ENCODE results near the gene RAP2B.

DNA sequence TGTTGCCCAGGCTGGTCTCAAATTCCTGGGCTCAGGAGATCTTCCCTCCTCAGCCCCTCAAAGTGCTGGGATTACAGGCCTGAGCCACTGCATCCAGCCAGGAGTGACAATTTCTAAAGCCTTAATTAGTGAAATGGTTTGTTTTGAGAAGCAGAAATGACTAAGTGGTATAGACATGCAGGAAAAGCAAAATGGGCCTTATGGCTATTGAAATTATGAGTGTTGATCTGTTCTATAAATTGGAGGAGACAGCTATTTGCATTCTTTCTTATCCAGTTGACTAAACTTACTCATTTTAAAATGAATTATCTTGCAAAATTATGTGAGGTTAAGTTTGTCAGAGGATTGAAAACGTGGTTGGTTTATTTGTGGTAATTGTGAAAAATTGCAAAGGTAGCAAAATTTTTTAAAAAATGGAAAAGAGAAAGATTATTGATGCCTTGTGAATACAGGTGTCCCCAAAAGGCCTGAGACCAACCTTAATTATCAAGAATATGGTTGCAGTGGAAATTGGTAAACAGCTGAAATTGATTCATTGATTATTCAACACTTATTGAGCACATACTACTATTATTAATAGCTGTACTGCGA is 7.9 kb downstream of the RAP2B start:
- no peak for TF ChIP-seq POLR2A (IDR thresholded peaks at IDR 0.05)
- TF ChIP-seq, protein P1, sequence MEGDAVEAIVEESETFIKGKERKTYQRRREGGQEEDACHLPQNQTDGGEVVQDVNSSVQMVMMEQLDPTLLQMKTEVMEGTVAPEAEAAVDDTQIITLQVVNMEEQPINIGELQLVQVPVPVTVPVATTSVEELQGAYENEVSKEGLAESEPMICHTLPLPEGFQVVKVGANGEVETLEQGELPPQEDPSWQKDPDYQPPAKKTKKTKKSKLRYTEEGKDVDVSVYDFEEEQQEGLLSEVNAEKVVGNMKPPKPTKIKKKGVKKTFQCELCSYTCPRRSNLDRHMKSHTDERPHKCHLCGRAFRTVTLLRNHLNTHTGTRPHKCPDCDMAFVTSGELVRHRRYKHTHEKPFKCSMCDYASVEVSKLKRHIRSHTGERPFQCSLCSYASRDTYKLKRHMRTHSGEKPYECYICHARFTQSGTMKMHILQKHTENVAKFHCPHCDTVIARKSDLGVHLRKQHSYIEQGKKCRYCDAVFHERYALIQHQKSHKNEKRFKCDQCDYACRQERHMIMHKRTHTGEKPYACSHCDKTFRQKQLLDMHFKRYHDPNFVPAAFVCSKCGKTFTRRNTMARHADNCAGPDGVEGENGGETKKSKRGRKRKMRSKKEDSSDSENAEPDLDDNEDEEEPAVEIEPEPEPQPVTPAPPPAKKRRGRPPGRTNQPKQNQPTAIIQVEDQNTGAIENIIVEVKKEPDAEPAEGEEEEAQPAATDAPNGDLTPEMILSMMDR (IDR thresholded peaks at IDR 0.05 in 4 of 5, conservative IDR thresholded peaks at IDR 0.05 in 1 of 5) = no peak

Measured in gastrocnemius medialis (tissue), 4 donors.